Fibroblast of lung (primary cell): ENCODE measurements around the gene CTTN. TPM values are rescaled to one million over a fixed set of nuclear protein-coding genes. Genes with fewer than 3 reads are reported as not detected.
"Not testable (repeated sequence)": the region's sequence is repeated elsewhere in the genome, so short reads cannot be mapped to it uniquely, and the experiment has no call there.

Experiments used
- DNase-seq, 2 donors: peaks; one replicate each; pipeline versions ENCODE4 v3.0.0 to v3.0.0-alpha.2; 2010; ENCODE audit warnings: low read depth in 2 of 2
- H2AFZ ChIP-seq: 2 replicates; pipeline ENCODE4 v1.5.1; 2012; ENCODE audit warnings: low read length, control low read depth, inconsistent platforms
- H3K27ac ChIP-seq: 2 replicates; pipeline ENCODE4 v1.5.1; 2011; ENCODE audit warnings: low read length, control low read depth; ENCODE audit not compliant: insufficient read depth
- H3K27me3 ChIP-seq: 2 replicates; pipeline ENCODE4 v1.5.1; 2011; ENCODE audit warnings: mild to moderate bottlenecking, low read length; ENCODE audit not compliant: control insufficient read depth, insufficient read depth
- H3K36me3 ChIP-seq: 2 replicates; pipeline ENCODE4 v1.5.1; 2011; ENCODE audit warnings: low read length; ENCODE audit not compliant: control insufficient read depth, insufficient read depth
- H3K4me1 ChIP-seq: 2 replicates; pipeline ENCODE4 v1.5.1; 2011; ENCODE audit warnings: low read length; ENCODE audit not compliant: control insufficient read depth, insufficient read depth; ENCODE audit errors: extremely low read depth
- H3K4me2 ChIP-seq: 2 replicates; pipeline ENCODE4 v1.5.1; 2011; ENCODE audit warnings: low read length, control low read depth; ENCODE audit not compliant: insufficient read depth; ENCODE audit errors: extremely low read depth
- H3K4me3 ChIP-seq, 4 experiments: fragments of 200-600 bp in 1 of 4; sonication (generic) in 1 of 4; replicated peaks in 1 of 4; 2 replicates each; pipeline ENCODE4 v1.5.1; 2011 to 2016; ENCODE audit warnings: low read length in 4 of 4, low read depth in 3 of 4, mild to moderate bottlenecking in 3 of 4, control low read depth in 2 of 4, inconsistent platforms in 1 of 4, mixed read lengths in 1 of 4; ENCODE audit not compliant: insufficient read depth in 1 of 4; ENCODE audit errors: control extremely low read depth in 1 of 4
- H3K79me2 ChIP-seq: 2 replicates; pipeline ENCODE4 v1.5.1; 2012; ENCODE audit warnings: mild to moderate bottlenecking, low read length, inconsistent platforms; ENCODE audit not compliant: control insufficient read depth, insufficient read depth
- H3K9ac ChIP-seq: 2 replicates; pipeline ENCODE4 v1.5.1; 2011; ENCODE audit warnings: mild to moderate bottlenecking, low read length, control low read depth; ENCODE audit not compliant: insufficient read depth
- H3K9me3 ChIP-seq: 2 replicates; pipeline ENCODE4 v1.5.1; 2012; ENCODE audit warnings: low read depth, low read length; ENCODE audit not compliant: control insufficient read depth, insufficient read depth
- H4K20me1 ChIP-seq: 2 replicates; pipeline ENCODE4 v1.5.1; 2011; ENCODE audit warnings: low read length; ENCODE audit not compliant: control insufficient read depth, insufficient read depth; ENCODE audit errors: extremely low read depth
- EZH2 ChIP-seq: IDR thresholded peaks from 2 replicates; pipeline ENCODE4 v1.5.1; 2012; ENCODE audit warnings: low read length, control low read depth, mild to moderate bottlenecking; ENCODE audit errors: missing control alignments
- polyA plus RNA-seq, 2 donors: library from polyadenylated mRNA; depleted of rRNA in 1 of 2; stranded (reverse) in 1 of 2; unstranded in 1 of 2; fragments of >200 nt; gene quantifications; 2 replicates each; pipeline ENCODE4 v1.2.1, GENCODE V29; 2011 to 2012; ENCODE audit warnings: missing spikeins in 1 of 2
- total RNA-seq: library from RNA; depleted of rRNA; stranded (reverse); fragments of >200 nt; gene quantifications from 2 replicates; pipeline ENCODE4 v1.2.1, GENCODE V29; 2014
- TF ChIP-seq, protein P1 (sequence below), 2 donors: IDR thresholded peaks in 1 of 2; conservative IDR thresholded peaks in 1 of 2; 1 replicate in 1 of 2; 2 replicates in 1 of 2; pipeline ENCODE4 v1.5.1; 2011 to 2012; ENCODE audit warnings: low read length in 2 of 2, control low read depth in 1 of 2, inconsistent platforms in 1 of 2, low read depth in 1 of 2, mild to moderate bottlenecking in 1 of 2

Gene CTTN
- total and polyA plus RNA-seq, 2 donors (not counting 1 experiment from before 2014, with no cell fraction given) = 198 to 428 TPM

DNA sequence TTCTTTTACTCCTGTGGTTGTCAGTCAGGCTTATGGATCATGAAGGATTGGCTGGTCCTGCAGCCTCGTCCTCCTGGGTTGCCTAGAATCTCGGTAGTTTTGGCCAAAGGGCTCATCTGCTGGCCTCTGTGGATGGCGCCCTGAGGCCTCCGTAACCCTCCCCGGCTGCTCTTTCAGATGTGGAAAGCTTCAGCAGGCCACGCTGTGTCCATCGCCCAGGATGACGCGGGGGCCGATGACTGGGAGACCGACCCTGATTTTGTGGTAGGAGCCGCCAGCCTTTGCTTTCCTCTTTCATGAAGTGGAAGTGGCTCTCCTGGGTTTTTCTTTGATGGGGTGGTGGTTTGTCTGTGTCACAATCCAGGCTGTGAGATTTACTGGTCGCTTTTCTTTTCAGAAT is 8.8 kb downstream of the CTTN start:
- DNase-seq = no peak
- H3K9me3 ChIP-seq = no peaks in the 10 kb centered on the region
- H4K20me1 ChIP-seq = no peaks in the 10 kb centered on the region

DNA sequence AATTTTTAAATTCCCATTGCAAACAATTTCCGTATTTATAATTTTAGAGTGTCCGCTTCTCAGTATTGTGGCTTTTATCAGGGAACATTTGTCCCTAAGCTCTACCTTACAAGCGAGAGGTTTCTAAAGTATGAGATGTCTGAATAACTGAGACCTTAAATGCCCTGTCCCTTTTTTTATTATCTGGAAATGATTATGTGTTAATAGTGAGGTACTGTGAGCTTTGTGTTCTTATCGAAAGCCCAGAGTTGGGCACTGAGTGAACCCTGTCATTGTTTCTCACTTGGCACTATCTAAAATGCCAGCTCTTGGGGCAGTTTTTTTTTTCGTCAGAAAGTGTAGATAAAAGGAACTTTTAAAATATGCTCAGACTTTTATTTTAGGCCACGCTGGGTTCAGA is 9.5 kb downstream of the CTTN start:
- Histone ChIP-seq H3K79me2 (peaks cover 66% of the 10 kb centered on the region), H3K9ac (no peak overlapping the region), H3K9me3 (no peaks in the 10 kb centered on the region)

More for the DNA sequence above, 8.8 kb downstream of the CTTN start:
- TF ChIP-seq EZH2 = no peak
- TF ChIP-seq, protein P1, sequence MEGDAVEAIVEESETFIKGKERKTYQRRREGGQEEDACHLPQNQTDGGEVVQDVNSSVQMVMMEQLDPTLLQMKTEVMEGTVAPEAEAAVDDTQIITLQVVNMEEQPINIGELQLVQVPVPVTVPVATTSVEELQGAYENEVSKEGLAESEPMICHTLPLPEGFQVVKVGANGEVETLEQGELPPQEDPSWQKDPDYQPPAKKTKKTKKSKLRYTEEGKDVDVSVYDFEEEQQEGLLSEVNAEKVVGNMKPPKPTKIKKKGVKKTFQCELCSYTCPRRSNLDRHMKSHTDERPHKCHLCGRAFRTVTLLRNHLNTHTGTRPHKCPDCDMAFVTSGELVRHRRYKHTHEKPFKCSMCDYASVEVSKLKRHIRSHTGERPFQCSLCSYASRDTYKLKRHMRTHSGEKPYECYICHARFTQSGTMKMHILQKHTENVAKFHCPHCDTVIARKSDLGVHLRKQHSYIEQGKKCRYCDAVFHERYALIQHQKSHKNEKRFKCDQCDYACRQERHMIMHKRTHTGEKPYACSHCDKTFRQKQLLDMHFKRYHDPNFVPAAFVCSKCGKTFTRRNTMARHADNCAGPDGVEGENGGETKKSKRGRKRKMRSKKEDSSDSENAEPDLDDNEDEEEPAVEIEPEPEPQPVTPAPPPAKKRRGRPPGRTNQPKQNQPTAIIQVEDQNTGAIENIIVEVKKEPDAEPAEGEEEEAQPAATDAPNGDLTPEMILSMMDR (conservative IDR thresholded peaks at IDR 0.05 in 1 of 2, IDR thresholded peaks at IDR 0.05 in 1 of 2; ENCODE audit: low read depth in 1 of 2, low read length in 2 of 2) = no peak
- no peak overlapping the region for H3K9ac ChIP-seq
- no peaks in the 10 kb centered on the region for H3K4me1 ChIP-seq
- H3K4me2 ChIP-seq = no peak overlapping the region
- no peaks in the 10 kb centered on the region for H3K27me3 ChIP-seq
- no peak overlapping the region for H3K4me3 ChIP-seq
- H3K27ac ChIP-seq = no peak overlapping the region
- H2AFZ ChIP-seq = no peak overlapping the region
- peaks cover 70% of the 10 kb centered on the region for H3K79me2 ChIP-seq
- peaks cover 41% of the 10 kb centered on the region for H3K36me3 ChIP-seq

DNA sequence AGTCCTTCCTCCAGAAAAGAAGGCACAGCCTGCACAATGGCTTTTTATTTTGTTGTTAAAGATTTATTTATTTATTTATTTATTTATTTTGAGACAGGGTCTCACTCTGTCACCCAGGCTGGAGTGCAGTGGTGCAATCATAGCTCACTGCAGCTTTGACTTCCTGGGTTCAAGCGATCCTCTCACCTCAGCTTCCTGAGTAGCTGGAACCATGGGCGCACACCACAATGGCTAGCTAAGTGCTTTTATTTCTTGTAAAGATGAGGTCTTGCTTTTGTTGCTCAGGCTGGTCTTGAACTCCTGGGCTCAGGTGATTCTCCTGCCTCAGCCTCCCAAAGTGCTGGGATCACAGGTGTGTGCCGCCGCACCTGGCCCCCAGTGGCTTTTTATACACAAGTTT is 10.0 kb downstream of the CTTN start:
- H3K27ac ChIP-seq, DNase-seq, H3K4me3 ChIP-seq, H3K9me3 ChIP-seq, H3K27me3 ChIP-seq, H3K9ac ChIP-seq, H4K20me1 ChIP-seq, H2AFZ ChIP-seq, H3K4me1 ChIP-seq, H3K4me2 ChIP-seq: not testable (repeated sequence)
- H3K36me3 ChIP-seq = peaks cover 50% of the 10 kb centered on the region
- H3K79me2 ChIP-seq = peaks cover 65% of the 10 kb centered on the region

More for the DNA sequence above, 9.5 kb downstream of the CTTN start:
- Histone ChIP-seq H3K4me1 (no peaks in the 10 kb centered on the region), H3K36me3 (peaks cover 44% of the 10 kb centered on the region), H3K4me2 (no peak overlapping the region), H3K27me3 (no peaks in the 10 kb centered on the region), H4K20me1 (no peaks in the 10 kb centered on the region), H3K27ac (no peak overlapping the region), H2AFZ (no peak overlapping the region), H3K4me3 (no peak overlapping the region)
- TF ChIP-seq EZH2 = no peak
- TF ChIP-seq, protein P1 (conservative IDR thresholded peaks at IDR 0.05 in 1 of 2, IDR thresholded peaks at IDR 0.05 in 1 of 2; ENCODE audit: low read depth in 1 of 2, low read length in 2 of 2) = no peak
- no peak for DNase-seq
